ENCODE data around the gene RBPMS2.

- TF ChIP-seq CTCF (IDR thresholded peaks at IDR 0.05), result no peak
- no peak for TF ChIP-seq POLR2A (IDR thresholded peaks at IDR 0.05)
These were observed 1.0 kb upstream of the RBPMS2 start for GRCh38 chr15:64776402-64776786.

Measured in Peyer's patch (tissue), 4 donors.